Urothelium cell line (cell line): ENCODE measurements around the gene CLCA1.
"Not testable (repeated sequence)": the region's sequence is repeated elsewhere in the genome, so short reads cannot be mapped to it uniquely, and the experiment has no call there.

Experiments used
- DNase-seq: peaks from one replicate; pipeline ENCODE4 v3.0.0; 2011; ENCODE audit warnings: low spot score, mixed read lengths
- FAIRE-seq: peaks from 2 replicates; lab custom pipeline; 2011; peaks lifted over from hg19 to GRCh38; lab: Jason Lieb, UNC

CLCA1 gene

GRCh38 chr1:86502125-86502646 is 33.5 kb downstream of the CLCA1 start:
- DNase-seq: peak; percentile 32
- not testable (repeated sequence) for FAIRE-seq

GRCh38 chr1:86502721-86503405 is 34.1 kb downstream of the CLCA1 start:
- DNase-seq (peak; percentile 26), FAIRE-seq (no peak)

- FAIRE-seq: no peak
- no peak for DNase-seq
Measured at GRCh38 chr1:86503406-86504136, 34.8 kb downstream of the CLCA1 start.

DNA sequence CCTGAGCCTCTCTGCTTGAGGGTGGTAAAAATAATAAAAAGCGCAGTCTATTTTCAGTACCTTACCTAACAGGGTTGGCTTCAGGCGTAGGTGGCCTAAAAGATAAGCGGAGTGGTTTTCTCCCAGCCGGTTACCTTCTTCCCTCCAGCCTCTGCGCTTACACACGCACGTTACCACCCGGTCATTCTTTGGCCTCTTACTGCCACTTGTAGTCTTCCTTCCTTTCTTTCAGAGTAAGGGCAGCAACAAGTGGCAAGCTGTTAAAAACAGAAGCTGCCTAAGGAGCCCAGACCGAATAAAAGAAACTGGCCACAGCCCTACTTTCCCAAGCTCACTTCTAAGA is 35.4 kb downstream of the CLCA1 start:
- DNase-seq (no peak), FAIRE-seq (no peak)

DNA sequence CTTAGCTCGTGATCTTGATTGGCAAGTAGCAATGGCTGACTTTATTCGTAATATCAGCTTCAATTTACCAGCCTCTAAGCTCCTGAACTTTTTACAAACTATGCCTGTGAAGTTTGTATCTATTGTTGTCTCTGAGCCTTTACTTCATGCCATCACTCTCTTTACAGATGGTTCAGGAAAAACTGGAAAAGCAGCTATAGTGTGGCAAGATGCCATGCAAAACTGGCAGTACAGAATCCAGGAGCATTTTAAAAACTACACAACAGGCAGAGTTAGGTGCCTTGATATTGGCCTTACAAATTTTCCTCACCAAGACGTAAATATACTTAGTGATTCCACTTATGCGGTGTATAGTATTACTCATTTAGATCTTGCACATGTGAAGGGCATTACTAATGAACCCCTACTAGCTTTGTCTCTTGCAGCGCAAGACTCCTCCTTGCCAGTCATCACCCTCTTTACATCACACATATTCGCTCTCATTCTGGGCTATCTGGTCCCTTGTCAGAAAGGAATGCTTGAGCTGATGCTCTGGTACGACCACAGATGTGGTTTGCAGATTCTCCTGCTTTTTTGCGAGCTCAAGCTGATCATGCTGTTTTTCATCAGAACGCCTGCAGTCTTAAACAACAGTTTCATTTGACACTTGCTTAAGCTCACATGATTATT is 36.3 kb downstream of the CLCA1 start:
- FAIRE-seq (no peak), DNase-seq (no peak)

DNA sequence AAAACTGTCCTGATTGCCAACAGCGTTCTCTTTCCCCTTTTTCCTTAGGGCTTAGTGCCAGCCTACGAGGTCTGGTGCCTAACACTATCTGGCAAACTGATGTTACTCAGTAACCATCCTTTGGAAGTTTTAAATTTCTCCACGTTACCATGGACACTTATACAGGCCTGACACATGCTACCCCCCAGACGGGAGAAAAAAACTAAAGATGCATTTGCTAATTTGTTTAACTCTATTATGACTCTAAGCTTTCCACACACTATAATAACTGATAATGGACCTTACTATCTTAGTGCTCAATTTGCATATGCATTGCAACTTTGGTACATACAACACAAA is 36.8 kb downstream of the CLCA1 start:
- DNase-seq: no peak
- no peak for FAIRE-seq

DNA sequence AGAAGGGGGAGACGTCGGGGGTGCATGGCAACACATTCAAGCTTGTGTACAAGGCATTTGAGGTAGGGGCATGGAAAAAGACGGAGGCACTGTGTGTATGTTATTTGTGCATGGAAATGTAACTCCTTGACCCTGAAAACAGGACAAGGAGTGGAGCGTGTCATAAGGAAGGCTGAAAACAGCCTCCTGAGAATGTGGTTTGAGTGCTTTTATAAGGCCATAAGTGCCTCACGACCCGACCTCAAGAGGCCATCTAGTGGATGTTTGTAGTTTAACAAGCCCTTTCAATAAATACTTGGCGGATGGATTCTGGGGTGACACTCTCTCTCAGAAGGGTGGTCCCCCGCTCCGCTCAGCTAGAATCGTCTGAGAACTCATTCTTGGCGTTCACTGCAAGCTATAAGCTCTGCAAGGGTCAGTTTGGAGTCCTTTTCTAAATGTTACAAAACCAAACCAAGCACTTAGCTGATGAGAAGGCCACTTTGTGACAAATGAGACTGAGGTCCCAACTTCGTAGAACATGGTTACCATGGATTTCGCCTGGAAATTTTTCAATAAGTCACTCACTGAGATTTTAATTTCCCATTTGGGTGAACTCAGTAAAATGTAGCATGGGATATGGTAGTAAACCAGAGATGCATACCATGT is 39.3 kb downstream of the CLCA1 start:
- no peak for FAIRE-seq
- DNase-seq: no peak

DNA sequence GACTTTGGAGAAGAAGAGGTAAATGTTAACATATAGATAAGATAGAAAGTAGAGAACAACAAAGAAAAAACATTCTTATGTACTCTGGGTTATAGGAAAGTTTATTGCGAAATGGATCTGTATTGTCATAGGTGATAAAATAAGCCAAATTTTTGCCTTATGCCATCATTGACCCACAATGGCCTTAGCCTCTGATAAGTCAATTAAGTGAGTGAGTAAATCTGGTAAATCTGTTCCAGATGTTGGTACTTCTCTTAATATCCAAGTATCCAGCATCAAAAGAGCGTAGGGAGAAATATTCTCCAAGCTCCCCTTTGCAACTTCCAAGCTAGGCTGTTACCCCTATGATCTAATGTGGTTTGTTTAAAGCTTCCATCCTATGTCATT is 39.8 kb downstream of the CLCA1 start:
- FAIRE-seq (no peak), DNase-seq (no peak)

- peak; percentile 41 for DNase-seq
- FAIRE-seq: no peak
Measured at GRCh38 chr1:86515597-86515996, 46.9 kb downstream of the CLCA1 start.

- FAIRE-seq (no peak), DNase-seq (no peak)
Measured at GRCh38 chr1:86516335-86516734, 47.6 kb downstream of the CLCA1 start.

DNA sequence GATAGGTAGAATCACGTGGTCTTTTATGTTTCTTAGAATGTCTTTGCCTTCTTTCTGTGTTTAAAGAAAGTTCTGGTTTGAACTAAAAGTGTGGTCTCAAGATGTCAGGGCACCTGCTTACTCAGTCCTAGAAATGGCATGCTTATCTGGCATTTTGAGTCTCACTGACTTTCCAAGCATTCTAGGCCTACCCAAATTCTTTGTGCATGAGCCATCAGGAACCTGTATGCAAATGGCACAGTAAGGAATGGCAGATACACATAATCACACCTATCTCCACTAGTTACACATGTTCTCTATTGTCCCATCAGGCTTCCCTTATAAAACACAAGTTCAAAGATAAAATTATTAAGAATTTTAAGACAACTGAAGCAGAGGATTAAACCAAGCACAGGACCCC is 48.6 kb downstream of the CLCA1 start:
- DNase-seq: peak; percentile 21

DNA sequence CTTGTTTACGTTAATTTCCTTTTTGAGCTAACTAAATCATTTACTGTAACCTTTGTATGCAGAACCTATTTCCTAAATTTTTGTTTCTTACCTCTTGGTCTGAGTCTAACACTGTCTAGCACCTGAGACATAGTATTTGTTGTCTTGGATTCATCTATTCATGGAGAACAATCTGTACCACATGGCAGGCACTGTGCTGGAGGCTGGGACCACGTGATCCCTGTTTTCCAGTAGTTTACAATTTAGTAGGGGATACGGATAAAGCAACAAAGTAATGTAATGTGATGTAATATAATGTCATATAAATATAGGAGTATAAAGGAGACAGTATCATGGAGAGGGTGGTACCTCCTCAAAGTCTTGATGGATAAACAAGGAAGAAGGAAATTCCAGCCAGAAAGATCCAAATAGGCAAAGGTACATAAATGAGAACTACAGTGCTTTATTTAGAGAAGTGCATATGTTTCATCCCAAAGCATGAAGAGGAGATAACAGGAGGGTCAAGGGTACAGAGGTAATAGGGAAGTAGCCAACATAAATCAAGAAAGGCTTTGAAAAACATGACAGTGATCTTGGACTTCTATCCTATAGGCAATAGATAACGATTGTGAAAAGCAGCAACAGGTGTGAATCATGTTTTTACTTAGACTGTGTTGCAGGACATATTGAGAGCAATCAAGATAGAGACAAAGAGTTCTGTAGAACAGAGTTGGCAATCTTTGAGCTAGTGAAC is 52.2 kb downstream of the CLCA1 start:
- no peak for FAIRE-seq
- DNase-seq: no peak

More for the DNA sequence above, 48.6 kb downstream of the CLCA1 start:
- FAIRE-seq: no peak

GRCh38 chr1:86521522-86521891 is 52.8 kb downstream of the CLCA1 start:
- FAIRE-seq: no peak
- no peak for DNase-seq

DNA sequence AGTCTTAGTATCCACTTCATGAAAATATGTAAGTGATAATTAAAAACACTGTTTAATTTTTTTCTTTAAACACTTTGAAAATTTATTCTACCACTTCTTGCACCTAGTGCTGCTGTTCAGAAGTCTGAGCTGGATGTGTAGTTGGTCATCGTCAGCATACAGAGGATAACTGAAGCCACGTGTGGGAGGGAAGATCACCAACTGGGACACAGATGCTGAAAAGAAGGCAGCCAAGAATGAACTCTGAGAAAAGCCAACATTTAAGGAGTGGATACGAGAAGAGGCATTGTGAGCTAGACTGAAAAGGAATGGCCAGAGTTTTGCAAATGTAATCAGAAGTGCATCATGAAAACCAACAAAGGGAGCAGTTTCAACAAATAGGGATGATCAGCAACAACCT is 53.5 kb downstream of the CLCA1 start:
- FAIRE-seq: peak; percentile 40

GRCh38 chr1:86523670-86524354 is 55.1 kb downstream of the CLCA1 start:
- DNase-seq (no peak), FAIRE-seq (no peak)

More for the DNA sequence above, 53.5 kb downstream of the CLCA1 start:
- DNase-seq: no peak

DNA sequence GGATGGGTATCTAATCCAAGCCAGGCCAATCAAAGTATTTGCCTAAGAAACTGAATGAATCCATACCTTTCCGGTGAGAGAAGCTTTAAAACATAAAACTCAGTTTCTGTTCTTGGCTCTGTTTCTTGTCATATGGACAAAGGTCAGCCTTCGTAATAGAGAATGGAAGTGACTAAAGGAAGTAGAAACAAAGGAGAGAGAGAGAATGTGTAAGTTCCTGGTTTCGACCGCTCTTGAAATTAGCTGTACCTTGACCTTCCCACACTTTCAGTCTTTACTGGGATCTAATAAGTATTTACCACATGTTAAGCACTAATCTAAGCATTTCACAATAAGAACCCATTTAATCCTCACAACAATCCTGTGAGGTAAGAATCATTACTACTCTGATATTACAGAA is 58.6 kb downstream of the CLCA1 start:
- FAIRE-seq (no peak), DNase-seq (no peak)

- FAIRE-seq: no peak
- DNase-seq: no peak
Measured at GRCh38 chr1:86530211-86530845, 61.6 kb downstream of the CLCA1 start.

GRCh38 chr1:86537928-86538695 is 69.4 kb downstream of the CLCA1 start:
- no peak for DNase-seq
- peak; percentile 5 for FAIRE-seq

GRCh38 chr1:86538775-86539174 is 70.0 kb downstream of the CLCA1 start:
- DNase-seq (no peak), FAIRE-seq (no peak)
